HG03565 (cell line): ENCODE data around the gene HIKESHI.
"Not testable (repeated sequence)": the region's sequence is repeated elsewhere in the genome, so short reads cannot be mapped to it uniquely, and the experiment has no call there.

ENCODE experiments used
- ATAC-seq: cut with Tn5 transposase; IDR thresholded peaks from one replicate; pipeline ENCODE4 v1.9.1; 2021; ENCODE audit warnings: mild to moderate bottlenecking, moderate library complexity; ENCODE audit not compliant: unreplicated experiment

HIKESHI gene

GRCh38 chr11:86292912-86293616, 9.0 kb upstream of the HIKESHI start:
- ATAC-seq: peak; percentile 61

- ATAC-seq: no peak
Measured at GRCh38 chr11:86294026-86294425, 8.0 kb upstream of the HIKESHI start.

GRCh38 chr11:86301742-86302091, 323 bp upstream of the HIKESHI start:
- no peak for ATAC-seq

- no peak for ATAC-seq
Measured at GRCh38 chr11:86303257-86303656, 1.2 kb downstream of the HIKESHI start.

- ATAC-seq: not testable (repeated sequence)
Measured at GRCh38 chr11:86308710-86309109, 6.7 kb downstream of the HIKESHI start.

GRCh38 chr11:86313793-86314192, 11.8 kb downstream of the HIKESHI start:
- no peak for ATAC-seq

- no peak for ATAC-seq
Measured at GRCh38 chr11:86314636-86315035, 12.6 kb downstream of the HIKESHI start.

- no peak for ATAC-seq
Measured at GRCh38 chr11:86335131-86335767, 33.2 kb downstream of the HIKESHI start.

GRCh38 chr11:86337227-86337626, 35.2 kb downstream of the HIKESHI start:
- no peak for ATAC-seq

- ATAC-seq: no peak
Measured at GRCh38 chr11:86341382-86341781, 39.3 kb downstream of the HIKESHI start.

- no peak for ATAC-seq
Measured at GRCh38 chr11:86346513-86346912, 44.5 kb downstream of the HIKESHI start.

- ATAC-seq: no peak
Measured at GRCh38 chr11:86355256-86355655, 53.2 kb downstream of the HIKESHI start.

GRCh38 chr11:86357412-86357811, 55.4 kb downstream of the HIKESHI start:
- not testable (repeated sequence) for ATAC-seq

- no peak for ATAC-seq
Measured at GRCh38 chr11:86358720-86359119, 56.7 kb downstream of the HIKESHI start.

- ATAC-seq: no peak
Measured at GRCh38 chr11:86360775-86361395, 58.8 kb downstream of the HIKESHI start.

- ATAC-seq: no peak
Measured at GRCh38 chr11:86363424-86363823, 61.4 kb downstream of the HIKESHI start.

- no peak for ATAC-seq
Measured at GRCh38 chr11:86365546-86365945, 63.5 kb downstream of the HIKESHI start.

- ATAC-seq: no peak
Measured at GRCh38 chr11:86369668-86370067, 67.6 kb downstream of the HIKESHI start.

- ATAC-seq: no peak
Measured at GRCh38 chr11:86370171-86370570, 68.1 kb downstream of the HIKESHI start.

GRCh38 chr11:86370922-86371594, 69.0 kb downstream of the HIKESHI start:
- no peak for ATAC-seq

GRCh38 chr11:86372041-86372440, 70.0 kb downstream of the HIKESHI start:
- ATAC-seq: no peak

- no peak for ATAC-seq
Measured at GRCh38 chr11:86372586-86372985, 70.5 kb downstream of the HIKESHI start.
